GM12878 (cell line): ENCODE measurements around the gene TANK.

Experiments used
- GABPA ChIP-seq: IDR thresholded peaks from 2 replicates; pipeline ENCODE4 v1.6.1; 2014; ENCODE audit warnings: antibody characterized with exemption, low read depth, mild to moderate bottlenecking, inconsistent platforms
- HDAC6 ChIP-seq: fragments of 200-600 bp; sonication (generic); IDR thresholded peaks from one replicate; pipeline ENCODE4 v1.8.0; 2017; ENCODE audit warnings: antibody characterized with exemption; ENCODE audit not compliant: unreplicated experiment

GRCh38 chr2:161223139-161223732 is 63.0 kb downstream of the TANK start:
- TF ChIP-seq GABPA (no peak), HDAC6 (no peak)
